HG02870 (cell line): ENCODE measurements around the gene ZNF467.

ENCODE experiments used
- ATAC-seq: cut with Tn5 transposase; IDR thresholded peaks from one replicate; pipeline ENCODE4 v1.9.1; 2021; ENCODE audit warnings: mild to moderate bottlenecking, moderate library complexity; ENCODE audit not compliant: unreplicated experiment

The ZNF467 gene

DNA sequence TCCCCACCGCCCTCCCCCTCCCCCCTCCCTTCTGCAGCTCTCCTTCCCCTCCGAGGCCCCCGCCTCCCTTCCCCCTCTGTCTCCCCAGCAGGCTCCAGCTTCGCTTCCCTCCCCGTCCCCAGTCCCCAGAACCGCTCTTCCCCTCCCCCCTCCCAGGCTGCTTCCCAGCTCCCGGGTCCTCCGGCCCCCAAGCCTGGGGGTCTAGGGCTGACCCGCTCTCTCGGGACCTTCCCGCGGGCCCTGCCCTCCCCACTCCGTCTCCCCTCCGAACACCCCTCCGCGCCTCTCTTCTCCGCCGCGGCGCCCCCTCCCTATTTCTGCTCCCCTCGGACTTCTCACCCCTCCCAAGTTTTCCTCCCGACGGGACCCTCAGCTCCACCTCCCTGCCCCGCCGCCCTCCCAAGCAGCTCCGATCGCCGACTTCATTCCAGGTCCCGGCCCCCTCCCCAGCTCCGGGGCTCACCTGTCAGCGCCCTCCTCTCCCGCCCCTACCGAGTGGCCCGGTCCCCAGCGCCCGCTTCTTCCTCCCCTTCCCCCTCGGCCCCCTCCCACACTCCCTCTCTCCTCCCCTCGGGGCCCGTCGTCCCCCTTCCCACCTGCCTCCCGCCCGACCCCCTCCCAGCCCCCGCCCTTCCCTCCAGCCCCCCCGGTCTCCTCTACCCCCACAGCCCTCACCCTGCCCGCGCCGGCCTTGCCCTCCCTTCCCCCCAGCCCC lies 990 bp downstream of the ZNF467 start:
- ATAC-seq = no peak

- ATAC-seq = peak; percentile 88
These were observed 1.6 kb downstream of the ZNF467 start for GRCh38 chr7:149771720-149772240.

DNA sequence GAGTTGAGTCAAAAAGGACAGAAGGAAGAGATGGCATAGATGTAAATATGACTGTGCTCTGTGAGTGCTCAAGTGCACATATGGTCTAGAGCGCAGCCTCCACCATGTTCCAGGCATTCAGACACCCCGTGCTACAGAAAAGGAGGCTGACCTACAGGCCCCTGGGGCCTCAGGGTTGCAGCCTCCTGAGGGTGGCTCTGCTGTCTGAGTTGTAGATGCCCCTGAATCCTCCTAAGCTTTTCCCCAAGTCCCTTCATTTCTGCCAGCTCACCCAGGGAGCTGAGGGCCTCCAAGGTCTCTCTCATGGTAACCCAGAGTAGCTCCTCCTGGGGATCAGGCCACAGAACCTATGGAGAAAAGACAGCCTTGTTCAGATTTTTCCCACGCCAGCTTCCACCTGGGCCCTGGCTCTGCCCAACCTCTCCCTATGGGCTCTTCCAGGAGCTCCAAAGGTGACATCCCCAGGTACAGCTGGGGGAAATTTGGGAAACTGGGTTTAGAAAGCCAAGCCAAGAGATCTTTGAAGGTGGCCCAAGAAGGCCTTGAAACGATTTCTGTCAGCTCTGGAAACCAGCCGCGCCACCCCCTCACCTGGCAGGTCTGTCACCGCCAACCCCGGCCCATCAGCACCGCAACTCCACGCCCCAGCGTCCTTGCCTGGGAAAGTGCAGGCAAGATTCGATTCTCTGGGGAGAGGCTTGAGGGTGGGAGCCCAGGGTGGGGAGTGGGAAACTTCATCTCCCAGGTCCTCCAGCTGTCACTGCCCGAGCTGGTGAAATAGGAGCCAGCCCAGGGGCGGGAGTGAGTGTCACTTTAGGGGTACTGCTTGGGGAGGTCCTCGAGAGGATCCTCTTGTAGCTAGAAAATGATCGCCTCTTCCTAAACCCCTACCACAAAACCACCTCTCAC lies 2.4 kb downstream of the ZNF467 start:
- ATAC-seq = peak; percentile 10

GRCh38 chr7:149769915-149770314 lies 3.5 kb downstream of the ZNF467 start:
- ATAC-seq = no peak

DNA sequence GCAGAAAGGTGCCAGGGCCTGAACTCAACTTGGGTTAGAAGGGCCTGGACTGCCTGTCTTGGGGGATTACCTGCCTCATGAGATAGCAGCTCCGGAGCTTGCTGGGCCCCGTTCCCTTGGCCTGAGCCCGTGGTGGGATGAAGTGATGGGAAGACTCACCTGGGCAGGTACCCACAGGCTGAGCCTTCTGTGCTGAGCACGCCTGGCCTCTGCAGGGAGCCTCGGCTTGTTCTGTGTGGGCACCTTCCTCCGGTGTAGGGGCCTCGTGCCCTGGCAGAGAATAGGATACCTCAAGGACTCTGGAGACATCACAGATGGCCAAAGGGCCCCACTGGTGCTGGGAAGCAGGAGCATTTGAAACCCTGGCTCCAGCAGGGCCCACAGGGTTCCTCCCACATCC lies 4.5 kb downstream of the ZNF467 start:
- no peak for ATAC-seq

- ATAC-seq = no peak
These were observed 6.3 kb downstream of the ZNF467 start for GRCh38 chr7:149767068-149767467.

GRCh38 chr7:149766135-149766675 lies 7.2 kb downstream of the ZNF467 start:
- no peak for ATAC-seq

GRCh38 chr7:149765399-149766121 lies 7.8 kb downstream of the ZNF467 start:
- ATAC-seq = no peak

DNA sequence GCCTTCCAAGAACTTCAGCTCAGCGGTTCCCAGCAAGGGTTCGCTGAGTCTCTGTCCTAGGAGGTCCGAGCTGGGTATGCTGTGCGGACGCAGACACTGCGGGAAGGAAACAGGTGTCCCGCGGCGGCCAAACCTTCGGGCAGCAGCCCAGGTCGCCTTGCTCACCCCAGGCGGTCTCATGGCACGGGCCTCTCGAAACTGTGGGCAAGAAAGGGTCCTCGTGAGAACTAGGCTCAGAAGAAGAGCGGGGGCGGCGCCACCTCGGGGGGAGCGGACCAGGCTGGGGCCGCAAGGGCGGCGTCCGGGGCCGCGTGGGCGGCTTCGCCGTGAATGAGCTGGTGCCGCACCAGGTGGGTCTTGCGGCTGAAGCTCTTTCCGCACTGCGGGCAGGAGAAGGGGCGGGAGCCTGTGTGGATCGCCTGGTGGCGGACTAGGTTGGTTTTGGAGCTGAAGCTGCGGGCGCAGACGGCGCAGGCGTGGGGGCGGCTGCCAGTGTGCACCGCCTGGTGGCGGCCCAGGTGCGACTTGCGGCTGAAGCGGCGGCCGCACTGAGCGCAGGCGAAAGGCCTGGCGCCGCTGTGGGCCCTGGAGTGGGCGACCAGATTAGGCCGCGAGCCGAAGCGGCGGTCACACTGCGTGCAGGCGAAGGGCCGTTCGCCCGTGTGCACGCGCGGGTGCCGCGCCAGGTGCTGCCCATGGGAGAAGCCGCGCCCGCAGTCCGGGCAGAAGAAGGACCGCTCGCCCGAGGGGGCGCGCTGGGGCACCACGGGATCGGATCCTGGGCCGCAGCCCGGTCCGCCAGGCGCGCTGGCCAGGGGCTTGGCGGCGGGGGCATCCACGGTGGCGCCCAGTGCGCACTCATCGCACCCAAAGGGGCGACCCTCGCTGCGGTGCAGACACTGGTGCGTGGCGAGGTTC lies 8.6 kb downstream of the ZNF467 start:
- ATAC-seq = no peak

DNA sequence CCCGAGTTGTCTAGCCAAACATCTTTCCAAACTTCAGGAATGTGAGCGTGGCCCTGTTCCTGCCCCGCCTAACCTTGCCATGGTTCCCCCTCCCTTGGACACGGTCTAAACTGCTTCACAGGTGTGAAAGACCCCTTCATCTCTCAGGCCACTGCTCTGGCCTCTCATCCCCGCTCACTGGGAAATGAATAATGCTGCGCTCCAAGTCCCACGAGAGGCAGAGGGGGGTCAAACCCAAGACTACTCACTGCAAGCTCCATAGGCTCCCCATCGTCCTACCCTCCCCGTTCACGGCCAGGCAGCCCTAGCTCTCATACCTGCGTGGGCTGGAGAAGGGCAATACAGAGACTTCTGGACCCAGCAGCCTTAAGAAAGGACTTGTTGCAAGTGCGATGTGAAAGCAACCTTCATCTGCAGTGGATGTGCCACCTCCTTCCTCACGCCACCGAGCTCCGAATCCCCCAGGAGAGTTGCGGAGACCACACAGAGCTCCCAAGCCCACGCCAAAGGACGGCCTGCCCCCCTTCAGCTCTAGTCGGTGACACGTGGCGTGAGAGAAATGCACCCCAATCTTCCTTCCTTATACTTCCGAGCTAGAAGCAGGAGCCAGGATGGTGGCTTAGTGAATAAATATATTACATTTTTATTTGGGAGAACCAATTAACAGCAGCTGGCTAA lies 9.7 kb downstream of the ZNF467 start:
- no peak for ATAC-seq

DNA sequence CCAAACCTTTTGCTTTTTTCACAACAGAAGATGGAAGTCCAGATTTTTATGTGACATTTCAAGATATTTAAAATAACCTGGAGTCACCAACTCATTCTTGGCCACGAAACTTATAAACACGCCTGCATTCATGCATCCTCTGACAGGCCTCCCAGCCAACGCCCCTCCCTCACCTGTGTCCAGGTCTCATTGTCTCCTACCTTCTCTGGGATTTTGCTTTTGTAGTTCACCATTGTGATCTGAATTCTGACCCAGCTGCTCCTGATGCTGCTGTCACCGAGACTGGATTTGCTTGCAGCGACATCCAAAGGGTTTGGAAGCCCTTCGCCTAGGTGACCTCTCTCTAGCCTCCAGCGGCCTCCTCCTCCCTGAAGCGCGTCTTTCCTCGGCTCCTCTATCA lies 10.8 kb downstream of the ZNF467 start:
- no peak for ATAC-seq

- no peak for ATAC-seq
These were observed 11.3 kb downstream of the ZNF467 start for GRCh38 chr7:149762089-149762488.

- ATAC-seq = no peak
These were observed 12.1 kb downstream of the ZNF467 start for GRCh38 chr7:149761307-149761706.

DNA sequence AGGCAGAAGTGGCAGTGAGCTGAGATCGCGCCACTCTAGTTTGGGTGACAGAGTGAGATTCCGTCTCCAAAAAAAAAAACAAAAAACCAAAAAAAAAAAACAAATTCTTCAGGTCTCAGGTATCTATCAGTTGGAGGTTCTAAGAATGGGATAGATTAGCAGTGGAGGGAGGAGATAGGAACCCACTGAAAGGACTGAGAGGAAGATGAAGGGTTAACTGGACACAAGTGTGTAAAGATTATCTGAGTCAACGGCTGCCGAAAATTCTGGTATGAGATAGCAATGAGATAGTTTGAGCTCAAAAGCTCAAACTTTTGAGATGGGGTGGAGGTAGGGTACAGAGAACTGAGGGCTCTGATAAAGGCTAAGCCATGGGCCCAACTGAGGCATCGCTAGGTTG lies 12.8 kb downstream of the ZNF467 start:
- ATAC-seq = no peak

DNA sequence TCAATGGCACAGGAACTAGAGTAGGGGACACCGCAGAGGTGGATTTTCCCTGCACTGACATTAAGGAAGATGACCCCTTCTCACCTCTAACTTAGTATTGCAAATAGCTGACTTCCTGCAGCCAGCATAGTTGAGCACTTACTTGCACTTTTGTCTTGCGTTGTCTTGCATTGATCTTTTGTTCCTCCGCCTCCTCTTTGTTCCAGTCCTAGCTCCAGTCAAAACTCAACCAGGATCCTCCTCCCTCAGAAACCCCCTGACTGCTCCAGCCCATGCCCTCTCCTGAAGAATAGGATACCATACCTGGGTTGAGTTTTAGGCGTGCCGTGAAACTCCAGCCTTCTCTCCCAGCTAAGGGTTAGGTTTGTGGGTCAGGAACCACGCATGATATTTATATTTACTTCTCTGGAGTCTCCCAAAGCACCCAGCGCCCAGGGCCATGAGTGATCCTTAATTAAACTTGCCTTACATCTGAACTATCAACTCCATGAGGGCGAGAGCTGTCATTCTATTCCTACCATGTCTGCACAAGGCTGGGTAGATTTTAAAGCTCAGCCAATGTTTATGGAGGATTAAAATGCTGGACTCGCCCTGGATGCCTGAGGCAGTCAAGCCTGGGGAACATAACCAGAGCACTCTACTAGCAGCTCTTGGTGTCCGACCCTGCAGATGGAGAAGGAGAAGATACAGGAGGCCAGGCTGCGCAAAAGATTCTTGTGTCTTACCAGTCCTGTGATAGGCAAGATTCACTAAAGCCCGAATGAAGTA lies 14.1 kb downstream of the ZNF467 start:
- no peak for ATAC-seq

DNA sequence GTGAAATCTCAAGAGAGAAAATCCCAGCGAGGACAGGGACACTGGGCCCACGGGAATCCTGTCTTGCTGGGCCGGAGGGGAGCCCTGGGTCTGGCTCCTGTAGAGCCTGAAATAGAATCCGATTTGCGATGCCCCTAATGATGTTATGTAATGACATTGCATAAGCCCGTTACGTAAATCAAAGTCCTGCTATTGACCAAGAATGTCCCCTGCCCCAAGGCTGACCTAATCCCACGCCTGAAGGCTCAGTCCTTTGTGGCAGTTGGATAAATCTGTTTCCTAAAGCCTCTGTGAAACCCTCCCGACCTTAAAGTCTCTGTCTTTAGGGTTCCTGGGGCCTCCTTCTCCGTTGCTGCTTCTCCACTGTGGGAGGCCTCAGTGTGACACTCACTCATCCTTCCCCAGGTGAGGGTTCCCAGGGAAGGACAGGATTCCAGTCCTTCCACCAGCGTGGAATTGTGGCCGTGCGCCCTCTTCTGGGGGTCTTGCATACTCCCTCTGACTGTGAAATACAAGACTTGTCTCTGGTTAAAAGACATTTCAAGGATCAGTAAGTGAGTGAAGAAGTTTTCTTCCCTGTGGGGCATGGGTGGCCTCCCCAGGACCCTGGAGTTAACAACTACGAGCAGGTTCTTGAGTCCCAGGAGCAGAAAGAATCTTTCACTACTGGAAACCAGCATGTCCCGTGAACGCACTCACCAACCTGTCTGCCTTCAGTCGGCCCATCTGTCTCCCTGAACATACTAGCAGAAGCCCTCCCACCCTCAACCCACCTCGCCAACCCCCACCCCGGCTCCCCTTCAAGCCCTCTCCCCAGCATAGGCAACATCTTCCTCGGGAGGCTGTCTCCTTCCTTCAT lies 19.8 kb downstream of the ZNF467 start:
- ATAC-seq = no peak

DNA sequence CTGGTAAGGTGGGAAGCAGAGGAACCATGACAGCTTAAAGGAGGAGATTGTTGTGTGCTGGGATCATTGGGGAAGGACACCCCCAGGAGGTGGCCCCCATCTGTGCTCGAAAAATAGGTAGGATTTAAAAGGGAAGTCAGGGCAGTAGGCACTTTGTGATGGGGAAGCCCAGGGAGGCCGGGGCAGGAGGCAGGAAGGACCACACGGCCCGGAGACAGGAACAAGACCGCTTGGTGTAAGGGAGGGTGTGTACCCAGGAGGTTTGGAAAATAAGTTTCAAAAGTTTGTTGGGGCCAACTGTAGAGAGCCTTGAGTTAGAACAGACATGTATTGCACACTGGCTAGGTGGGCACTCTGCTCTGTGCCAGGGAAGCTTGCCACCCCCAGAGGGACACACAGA lies 20.7 kb downstream of the ZNF467 start:
- ATAC-seq = no peak
